ENCODE data around the gene MYRF. TPM values are rescaled to one million over a fixed set of nuclear protein-coding genes. Genes with fewer than 3 reads are reported as not detected.
A peak's percentile ranks its signal among the peaks of the same experiment; 100 is the strongest.

MYRF gene
- polyA plus RNA-seq, 1 experiment: 2.7 TPM

GRCh38 chr11:61828379-61828628 lies 75.9 kb downstream of the MYRF start:
- no peaks in the 10 kb centered on the region for H3K27me3 ChIP-seq (ENCODE audit: control insufficient read depth, insufficient read depth, low read length)
- DNase-seq (ENCODE audit: low read depth, low spot score): no peak
- CTCF ChIA-PET: interaction anchor here (1.0 to 1.8 kb wide), 5 partner anchors 8 to 141 kb away, joined by 3 to 11 read pairs (median 4); no protein-coding TSS in a partner anchor
- no peaks in the 10 kb centered on the region for H3K9me3 ChIP-seq (ENCODE audit: control insufficient read depth, insufficient read depth, low read length)
- TF ChIP-seq CTCF (IDR thresholded peaks at IDR 0.05; ENCODE audit: low read depth, low read length): no peak
- peak overlapping the region; percentile 47 for H3K27ac ChIP-seq (ENCODE audit: low read depth, low read length)
- POLR2A ChIA-PET: interaction anchor here (0.5 to 2.7 kb wide), 4 partner anchors 12 to 60 kb away, joined by 4 to 29 read pairs (median 8); partner anchors contain the start of gene FADS1
- H3K4me3 ChIP-seq (ENCODE audit: low read depth, low read length): peak overlapping the region; percentile 87

- TF ChIP-seq CTCF (IDR thresholded peaks at IDR 0.05; ENCODE audit: low read depth, low read length): peak; percentile 62
- ChIA-PET CTCF (interaction anchor here (1.0 to 1.8 kb wide), 7 partner anchors 9 to 140 kb away, joined by 3 to 11 read pairs (median 5); no protein-coding TSS in a partner anchor), POLR2A (interaction anchor here (2.7 kb wide), 1 partner anchor 13 kb away, joined by 29 read pairs; the partner anchor contains the start of gene FADS1)
- H3K4me3 ChIP-seq (ENCODE audit: low read depth, low read length): peak overlapping the region; percentile 87
- H3K9me3 ChIP-seq (ENCODE audit: control insufficient read depth, insufficient read depth, low read length): no peaks in the 10 kb centered on the region
- peak overlapping the region; percentile 47 for H3K27ac ChIP-seq (ENCODE audit: low read depth, low read length)
- no peak for DNase-seq (ENCODE audit: low read depth, low spot score)
- no peaks in the 10 kb centered on the region for H3K27me3 ChIP-seq (ENCODE audit: control insufficient read depth, insufficient read depth, low read length)
Measured at GRCh38 chr11:61828629-61829407, 76.4 kb downstream of the MYRF start.

- TF ChIP-seq CTCF (IDR thresholded peaks at IDR 0.05; ENCODE audit: low read depth, low read length): no peak
- no peaks in the 10 kb centered on the region for H3K27me3 ChIP-seq (ENCODE audit: control insufficient read depth, insufficient read depth, low read length)
- ChIA-PET CTCF (interaction anchor here (0.9 to 1.4 kb wide), 4 partner anchors 12 to 40 kb away, joined by 3 to 5 read pairs (median 5); no protein-coding TSS in a partner anchor), POLR2A (interaction anchor here (2.7 kb wide), 1 partner anchor 14 kb away, joined by 29 read pairs; the partner anchor contains the start of gene FADS1)
- no peak overlapping the region for H3K27ac ChIP-seq (ENCODE audit: low read depth, low read length)
- H3K4me3 ChIP-seq (ENCODE audit: low read depth, low read length): peak overlapping the region; percentile 87
- DNase-seq (ENCODE audit: low read depth, low spot score): no peak
- H3K9me3 ChIP-seq (ENCODE audit: control insufficient read depth, insufficient read depth, low read length): no peaks in the 10 kb centered on the region; the same call in 1 of the 2 replicates
Measured at GRCh38 chr11:61829806-61830205, 77.4 kb downstream of the MYRF start.

- POLR2A ChIA-PET: interaction anchor here (2.7 kb wide), 1 partner anchor 14 kb away, joined by 29 read pairs; the partner anchor contains the start of gene FADS1
- peak overlapping the region; percentile 87 for H3K4me3 ChIP-seq (ENCODE audit: low read depth, low read length)
- TF ChIP-seq CTCF (IDR thresholded peaks at IDR 0.05; ENCODE audit: low read depth, low read length): no peak
- no peaks in the 10 kb centered on the region; the same call in 1 of the 2 replicates for H3K9me3 ChIP-seq (ENCODE audit: control insufficient read depth, insufficient read depth, low read length)
- H3K27ac ChIP-seq (ENCODE audit: low read depth, low read length): no peak overlapping the region
- DNase-seq (ENCODE audit: low read depth, low spot score): no peak
- CTCF ChIA-PET: interaction anchor here (0.9 to 1.6 kb wide), 4 partner anchors 13 to 277 kb away, joined by 3 to 7 read pairs (median 5); no protein-coding TSS in a partner anchor
- no peaks in the 10 kb centered on the region for H3K27me3 ChIP-seq (ENCODE audit: control insufficient read depth, insufficient read depth, low read length)
Measured at GRCh38 chr11:61830237-61831105, 78.0 kb downstream of the MYRF start.

Data from AG04450 (cell line).